Measurements from ENCODE around the gene NRP1. TPM values are rescaled to one million over a fixed set of nuclear protein-coding genes. Genes with fewer than 3 reads are reported as not detected.

The NRP1 gene
- total and polyA plus RNA-seq, 8 donors, result 79.8 to 203 (median 164) TPM

- ATAC-seq (peak; percentile 25), DNase-seq (peak; percentile 53 to 84 (median 76))
- Histone ChIP-seq H3K27ac (peak overlapping the region; percentile 93), H3K4me3 (peak overlapping the region; percentile 65 to 76), H3K27me3 (peaks cover 0 to 68% of the 10 kb centered on the region in 2 donors), H3K4me1 (peaks cover 0 to 32% of the 10 kb centered on the region in 2 donors), H3K9me3 (no peaks in the 10 kb centered on the region), H3K36me3 (no peaks in the 10 kb centered on the region)
- intact Hi-C loops (cut with DNase I), result loop anchor here in 1 of 2 donors (10.0 kb wide), 1 partner anchor 1299 kb away; no protein-coding TSS in a partner anchor
- no peak for TF ChIP-seq CTCF (IDR thresholded peaks at IDR 0.05)
Measured at GRCh38 chr10:33335801-33336581, 1.5 kb upstream of the NRP1 start.

GRCh38 chr10:33335551-33335800 is 1.0 kb upstream of the NRP1 start:
- peaks cover 0 to 68% of the 10 kb centered on the region in 2 donors for H3K27me3 ChIP-seq
- H3K27ac ChIP-seq, result peak overlapping the region; percentile 93
- H3K36me3 ChIP-seq, result no peaks in the 10 kb centered on the region
- no peak for TF ChIP-seq CTCF (IDR thresholded peaks at IDR 0.05)
- no peak for ATAC-seq
- H3K4me1 ChIP-seq, result peaks cover 0 to 36% of the 10 kb centered on the region in 2 donors
- peak in 1 of 4 donors; percentile 82 for DNase-seq
- no peaks in the 10 kb centered on the region for H3K9me3 ChIP-seq
- peak overlapping the region; percentile 65 to 76 for H3K4me3 ChIP-seq
- intact Hi-C loops (cut with DNase I), result loop anchor here in 1 of 2 donors (10.0 kb wide), 1 partner anchor 1299 kb away; no protein-coding TSS in a partner anchor

GRCh38 chr10:33334805-33335550 is 511 bp upstream of the NRP1 start:
- Histone ChIP-seq H3K36me3 (peaks cover 0 to 3% of the 10 kb centered on the region in 2 donors), H3K27ac (peak overlapping the region; percentile 93), H3K9me3 (no peaks in the 10 kb centered on the region), H3K4me3 (peak overlapping the region; percentile 65 to 76), H3K4me1 (peaks cover 0 to 41% of the 10 kb centered on the region in 2 donors), H3K27me3 (peaks cover 0 to 68% of the 10 kb centered on the region in 2 donors)
- ATAC-seq, result peak; percentile 80
- DNase-seq, result peak; percentile 80 to 92 (median 90)
- TF ChIP-seq CTCF (IDR thresholded peaks at IDR 0.05), result peak; percentile 49 to 58
- intact Hi-C loops (cut with DNase I), result loop anchor here in 1 of 2 donors (10.0 kb wide), 1 partner anchor 1300 kb away; no protein-coding TSS in a partner anchor

- intact Hi-C loops (cut with DNase I), result loop anchor here in 1 of 2 donors (10.0 kb wide), 1 partner anchor 1301 kb away; no protein-coding TSS in a partner anchor
- TF ChIP-seq CTCF (IDR thresholded peaks at IDR 0.05), result no peak
- Histone ChIP-seq H3K4me1 (peaks cover 0 to 51% of the 10 kb centered on the region in 2 donors), H3K27ac (peak overlapping the region; percentile 93), H3K36me3 (peaks cover 0 to 12% of the 10 kb centered on the region in 2 donors), H3K4me3 (peak overlapping the region; percentile 65 to 76), H3K27me3 (peaks cover 0 to 68% of the 10 kb centered on the region in 2 donors), H3K9me3 (no peaks in the 10 kb centered on the region)
- DNase-seq, result no peak
- no peak for ATAC-seq
Measured at GRCh38 chr10:33333260-33334101, 986 bp downstream of the NRP1 start.
